T-helper 22 cell (primary cell): ENCODE measurements around the gene PSME4.
"Not testable (repeated sequence)": the region's sequence is repeated elsewhere in the genome, so short reads cannot be mapped to it uniquely, and the experiment has no call there.

Experiments used
- DNase-seq: peaks from one replicate; pipeline ENCODE4 v3.0.0-alpha.2; 2020; ENCODE audit warnings: low read depth

PSME4 gene

GRCh38 chr2:53961478-53962216, 9.1 kb downstream of the PSME4 start:
- not testable (repeated sequence) for DNase-seq

DNA sequence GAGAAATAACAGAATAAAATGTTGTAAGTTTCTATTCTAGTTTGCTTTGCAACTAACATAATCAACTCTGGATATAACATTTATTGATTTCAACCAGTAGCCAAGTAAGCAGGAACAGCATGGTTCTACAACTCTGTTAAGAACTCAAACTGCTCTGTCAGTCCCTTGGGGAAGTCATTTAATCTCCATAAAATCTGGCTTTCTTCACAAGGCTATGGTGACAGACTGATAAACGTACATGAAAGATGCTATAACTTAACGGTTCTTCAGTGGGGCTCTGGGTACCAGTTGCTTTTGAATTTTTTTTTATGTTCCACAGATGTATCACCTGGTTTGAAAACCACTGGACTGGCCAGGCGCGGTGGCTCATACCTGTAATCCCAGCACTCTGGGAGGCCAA, 10.3 kb downstream of the PSME4 start:
- no peak for DNase-seq

DNA sequence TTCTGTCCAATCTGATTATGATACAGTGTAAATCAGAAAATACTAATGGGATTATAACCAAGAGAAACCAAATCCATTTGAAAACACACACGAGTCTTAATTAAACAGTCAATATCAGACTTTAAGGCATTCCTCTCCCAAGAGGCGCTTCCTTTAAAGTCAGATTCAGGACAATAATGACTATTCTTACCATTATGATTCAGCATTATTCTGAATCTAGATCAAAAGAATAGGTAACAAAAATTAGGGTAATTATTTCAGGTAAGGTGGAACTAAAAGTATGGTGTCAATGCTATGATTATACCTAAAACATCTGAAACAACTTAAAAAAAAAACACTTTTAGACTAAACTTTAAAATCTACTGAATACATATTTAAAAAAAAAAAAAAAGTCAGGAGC, 12.3 kb downstream of the PSME4 start:
- DNase-seq, result no peak

GRCh38 chr2:53952519-53952918, 18.3 kb downstream of the PSME4 start:
- DNase-seq, result no peak

GRCh38 chr2:53949457-53949856, 21.3 kb downstream of the PSME4 start:
- DNase-seq, result no peak

- no peak for DNase-seq
These were observed 25.3 kb downstream of the PSME4 start for GRCh38 chr2:53945538-53945937.

GRCh38 chr2:53944542-53944941, 26.3 kb downstream of the PSME4 start:
- no peak for DNase-seq

DNA sequence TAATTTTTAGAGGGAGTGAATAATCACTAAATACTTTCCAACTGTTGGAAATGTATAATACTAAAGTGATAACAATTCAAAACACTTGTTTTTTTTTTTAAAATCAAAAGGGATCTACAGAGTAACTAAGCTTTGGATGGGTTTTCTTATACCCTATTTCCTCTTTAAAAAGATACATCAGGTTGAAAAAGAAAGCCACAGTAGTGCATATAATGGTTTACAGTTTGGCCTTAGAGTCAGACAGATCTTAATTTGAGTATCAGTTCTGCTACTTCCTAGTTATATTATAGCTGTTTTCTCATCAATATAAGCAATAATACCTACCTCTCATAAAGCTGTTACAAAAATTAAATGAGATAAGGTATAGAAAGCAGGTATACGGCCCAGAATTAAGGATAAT, 28.5 kb downstream of the PSME4 start:
- no peak for DNase-seq

DNA sequence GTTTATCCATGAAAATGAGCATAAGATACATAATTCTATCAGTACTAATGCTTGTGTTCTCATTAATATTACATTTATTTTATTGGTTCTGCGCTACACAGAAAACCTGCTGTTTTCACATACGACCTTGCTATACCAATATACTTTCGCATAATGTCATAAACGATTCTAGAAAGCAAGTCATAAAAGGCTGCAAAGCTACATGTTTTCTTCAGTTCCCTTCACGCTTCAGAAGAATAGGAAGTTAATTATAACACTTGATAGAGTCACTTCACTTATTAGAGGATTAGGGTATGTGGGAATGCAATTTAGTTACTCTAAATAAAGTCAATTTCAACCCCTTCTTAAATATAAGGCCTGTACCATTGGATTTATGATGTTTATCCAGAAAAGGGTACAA, 29.0 kb downstream of the PSME4 start:
- DNase-seq, result no peak

GRCh38 chr2:53939656-53940055, 31.1 kb downstream of the PSME4 start:
- DNase-seq, result no peak

GRCh38 chr2:53938904-53939303, 31.9 kb downstream of the PSME4 start:
- no peak for DNase-seq

- DNase-seq, result no peak
These were observed 37.5 kb downstream of the PSME4 start for GRCh38 chr2:53933329-53933728.

DNA sequence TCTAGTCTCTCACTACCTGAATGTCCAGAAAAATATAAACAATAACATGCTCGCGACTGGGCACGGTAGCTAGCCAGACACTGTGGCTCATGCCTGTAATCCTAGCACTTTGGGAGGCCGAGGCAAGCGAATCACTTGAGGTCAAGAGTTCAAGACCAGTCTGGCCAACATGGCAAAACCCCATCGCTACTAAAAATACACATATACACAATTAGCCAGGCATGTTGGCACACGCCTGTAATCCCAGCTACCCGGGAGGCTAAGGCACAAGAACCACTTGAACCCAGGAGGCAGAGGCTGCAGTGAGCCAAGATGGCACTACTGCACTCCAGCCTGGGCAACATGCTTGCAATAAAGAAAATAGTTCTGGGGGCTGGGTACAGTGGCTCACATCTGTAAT, 44.5 kb downstream of the PSME4 start:
- DNase-seq, result not testable (repeated sequence)

- DNase-seq, result no peak
These were observed 57.1 kb downstream of the PSME4 start for GRCh38 chr2:53913721-53914120.

GRCh38 chr2:53911434-53912189, 59.2 kb downstream of the PSME4 start:
- no peak for DNase-seq

DNA sequence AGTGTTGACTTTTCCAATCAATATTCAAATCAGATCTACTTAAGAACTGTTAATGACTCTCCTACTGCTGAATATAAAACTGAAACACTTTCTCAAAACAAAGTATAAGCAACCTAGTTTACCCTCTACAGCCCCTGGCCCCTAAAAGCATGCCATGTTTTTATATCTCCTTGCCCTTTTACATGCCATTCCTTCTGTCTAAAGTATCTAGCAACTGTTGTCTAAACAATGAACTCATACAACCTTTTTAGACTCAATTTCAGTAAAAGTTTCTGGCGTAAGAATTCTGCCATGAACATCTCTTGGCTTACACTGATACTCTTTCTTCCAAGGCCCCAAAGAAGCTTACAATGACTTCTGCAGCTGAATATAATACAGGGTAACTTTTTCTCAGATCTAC, 63.2 kb downstream of the PSME4 start:
- no peak for DNase-seq

DNA sequence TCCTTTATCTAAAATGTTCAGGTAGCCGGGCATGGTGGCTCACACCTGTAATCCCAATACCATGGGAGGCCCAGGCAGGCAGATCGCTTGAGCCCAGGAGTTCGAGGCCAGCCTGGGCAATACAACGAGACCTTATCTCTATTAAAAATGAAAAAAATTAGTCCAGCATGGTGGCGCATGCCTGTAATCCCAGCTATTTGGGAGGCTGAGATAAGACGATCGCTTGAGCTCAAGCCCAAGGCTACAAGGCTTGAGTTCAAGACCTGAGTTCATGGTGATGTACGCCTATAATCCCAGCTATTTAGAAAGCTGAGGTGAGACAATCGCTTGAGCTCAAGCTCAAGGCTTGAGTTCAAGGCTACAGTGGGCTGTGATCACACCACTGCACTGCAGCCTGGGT, 65.4 kb downstream of the PSME4 start:
- DNase-seq, result no peak

DNA sequence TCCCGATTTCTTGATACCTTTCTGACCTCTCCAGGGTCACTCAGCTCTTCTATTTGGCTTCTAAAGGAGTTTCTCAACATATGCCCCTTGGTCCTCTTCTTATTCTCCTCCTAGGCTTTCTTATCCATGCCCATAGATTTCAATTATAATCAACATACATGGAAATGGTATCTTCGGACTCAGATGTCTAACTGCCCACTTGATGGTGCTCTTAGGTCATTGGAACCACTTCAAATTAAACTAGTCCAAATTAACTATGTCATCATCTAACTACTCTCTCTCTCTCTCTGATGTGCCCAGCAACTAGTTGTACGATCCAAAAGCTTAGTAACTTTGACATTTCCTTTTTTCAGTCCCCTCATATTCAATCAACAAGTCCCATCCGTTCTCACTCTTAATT, 67.8 kb downstream of the PSME4 start:
- DNase-seq, result no peak

DNA sequence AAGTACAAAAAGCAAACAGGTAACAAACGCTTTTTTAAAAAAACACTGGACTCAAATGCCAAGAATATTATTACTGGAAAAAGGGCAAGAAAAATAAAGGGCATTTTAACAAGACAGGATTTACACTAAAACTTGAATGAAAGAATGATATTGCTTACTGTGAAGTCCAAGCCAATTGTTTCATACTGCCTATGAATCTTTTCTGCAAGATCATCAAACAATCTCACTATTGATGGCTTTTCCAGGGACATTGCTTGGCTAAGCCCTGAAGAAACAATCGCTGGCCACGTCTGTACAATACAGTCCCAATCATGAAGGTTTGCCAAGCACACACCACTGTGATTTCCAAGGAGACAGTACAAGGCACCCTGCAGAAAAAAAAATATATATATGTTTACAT, 69.6 kb downstream of the PSME4 start:
- no peak for DNase-seq

GRCh38 chr2:53896864-53897263, 73.9 kb downstream of the PSME4 start:
- DNase-seq, result no peak

GRCh38 chr2:53886406-53887280, 84.2 kb downstream of the PSME4 start:
- no peak for DNase-seq

DNA sequence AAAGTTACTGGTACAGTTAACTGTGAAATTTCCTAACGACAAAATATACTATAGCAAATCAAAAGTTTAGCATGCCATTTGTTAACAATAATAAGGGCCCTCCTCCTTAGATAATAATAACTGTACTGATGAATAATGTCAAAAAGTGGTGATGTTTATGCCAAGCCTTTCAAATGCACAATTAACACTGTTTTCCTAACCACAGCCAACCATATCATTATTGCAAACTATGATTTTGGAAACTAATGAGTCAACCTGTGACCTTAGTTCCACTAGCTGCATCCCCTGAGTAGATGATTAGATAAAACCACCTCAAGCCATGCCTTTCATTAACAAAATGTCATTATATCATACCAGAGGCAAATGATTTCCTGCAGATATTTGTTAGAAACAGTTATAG, 85.9 kb downstream of the PSME4 start:
- no peak for DNase-seq

DNA sequence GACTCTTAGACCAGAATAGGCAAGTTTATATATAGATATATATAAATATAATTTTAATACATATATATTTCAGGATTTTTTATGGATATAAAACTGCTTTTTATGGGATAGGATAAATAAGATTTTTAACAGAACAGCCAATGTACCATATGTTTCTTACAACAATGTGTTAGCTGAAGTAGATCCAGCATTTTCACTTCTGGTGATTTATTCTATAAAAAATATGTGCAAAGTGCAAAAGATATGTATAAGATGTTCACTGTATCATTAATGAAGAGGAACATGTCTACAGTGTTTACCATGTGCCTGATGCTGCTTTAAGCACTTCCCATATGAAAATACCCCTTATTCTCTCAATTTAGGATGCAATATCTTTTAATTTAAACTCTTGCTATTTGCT, 88.8 kb downstream of the PSME4 start:
- DNase-seq, result no peak
